GM18909 (cell line): Measurements from ENCODE around the gene SMAD6.

Source experiments
- ATAC-seq: cut with Tn5 transposase; IDR thresholded peaks from one replicate; pipeline ENCODE4 v1.9.1; 2021; ENCODE audit warnings: mild to moderate bottlenecking; ENCODE audit not compliant: unreplicated experiment, poor library complexity

The SMAD6 gene

GRCh38 chr15:66737243-66738010, 35.4 kb downstream of the SMAD6 start:
- ATAC-seq = no peak

- no peak for ATAC-seq
These were observed 36.1 kb downstream of the SMAD6 start for GRCh38 chr15:66738116-66738515.

- ATAC-seq = no peak
These were observed 36.6 kb downstream of the SMAD6 start for GRCh38 chr15:66738595-66738994.

- ATAC-seq = no peak
These were observed 37.3 kb downstream of the SMAD6 start for GRCh38 chr15:66739287-66739686.

GRCh38 chr15:66740802-66741201, 38.8 kb downstream of the SMAD6 start:
- no peak for ATAC-seq

- no peak for ATAC-seq
These were observed 39.6 kb downstream of the SMAD6 start for GRCh38 chr15:66741646-66742045.

- ATAC-seq = no peak
These were observed 40.2 kb downstream of the SMAD6 start for GRCh38 chr15:66742286-66742685.

- no peak for ATAC-seq
These were observed 41.2 kb downstream of the SMAD6 start for GRCh38 chr15:66743204-66743603.

GRCh38 chr15:66743703-66744536, 41.9 kb downstream of the SMAD6 start:
- ATAC-seq = no peak

GRCh38 chr15:66744610-66745279, 42.7 kb downstream of the SMAD6 start:
- no peak for ATAC-seq

- ATAC-seq = no peak
These were observed 43.6 kb downstream of the SMAD6 start for GRCh38 chr15:66745530-66746230.

GRCh38 chr15:66746231-66746605, 44.2 kb downstream of the SMAD6 start:
- no peak for ATAC-seq

- no peak for ATAC-seq
These were observed 45.2 kb downstream of the SMAD6 start for GRCh38 chr15:66747223-66747622.

- no peak for ATAC-seq
These were observed 46.1 kb downstream of the SMAD6 start for GRCh38 chr15:66747886-66748707.

GRCh38 chr15:66748708-66749035, 46.6 kb downstream of the SMAD6 start:
- ATAC-seq = no peak

GRCh38 chr15:66749841-66750575, 48.0 kb downstream of the SMAD6 start:
- no peak for ATAC-seq

GRCh38 chr15:66750609-66751008, 48.6 kb downstream of the SMAD6 start:
- no peak for ATAC-seq

GRCh38 chr15:66751579-66751978, 49.5 kb downstream of the SMAD6 start:
- ATAC-seq = no peak

GRCh38 chr15:66752078-66752477, 50.0 kb downstream of the SMAD6 start:
- no peak for ATAC-seq
